ENCODE results near the gene CDCP2. TPM values are rescaled to one million over a fixed set of nuclear protein-coding genes. Genes with fewer than 3 reads are reported as not detected.
"Not testable (repeated sequence)": the region's sequence is repeated elsewhere in the genome, so short reads cannot be mapped to it uniquely, and the experiment has no call there.

Gene CDCP2
- total and polyA plus RNA-seq, 7 donors = not detected

DNA sequence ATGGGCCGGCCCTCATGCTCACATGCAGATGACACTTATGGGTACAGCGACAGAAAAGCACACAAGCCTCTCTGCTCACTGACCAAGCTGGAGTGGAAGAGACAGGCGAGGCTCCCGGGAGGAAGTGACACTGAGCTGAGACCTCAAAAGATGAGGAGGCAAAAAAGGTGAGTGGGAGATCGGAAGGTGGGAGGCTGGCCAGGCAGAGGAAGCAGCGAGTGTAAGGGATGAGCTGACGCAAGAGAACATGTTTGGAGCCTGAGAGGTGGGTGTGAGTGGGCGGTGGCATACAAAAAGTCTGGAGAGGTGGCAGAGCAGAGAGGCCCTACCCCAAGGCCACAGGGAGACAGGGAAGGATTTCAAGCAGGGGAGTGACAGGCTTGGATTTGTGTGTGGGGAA, 18.2 kb upstream of the CDCP2 start:
- TF ChIP-seq, protein P1, sequence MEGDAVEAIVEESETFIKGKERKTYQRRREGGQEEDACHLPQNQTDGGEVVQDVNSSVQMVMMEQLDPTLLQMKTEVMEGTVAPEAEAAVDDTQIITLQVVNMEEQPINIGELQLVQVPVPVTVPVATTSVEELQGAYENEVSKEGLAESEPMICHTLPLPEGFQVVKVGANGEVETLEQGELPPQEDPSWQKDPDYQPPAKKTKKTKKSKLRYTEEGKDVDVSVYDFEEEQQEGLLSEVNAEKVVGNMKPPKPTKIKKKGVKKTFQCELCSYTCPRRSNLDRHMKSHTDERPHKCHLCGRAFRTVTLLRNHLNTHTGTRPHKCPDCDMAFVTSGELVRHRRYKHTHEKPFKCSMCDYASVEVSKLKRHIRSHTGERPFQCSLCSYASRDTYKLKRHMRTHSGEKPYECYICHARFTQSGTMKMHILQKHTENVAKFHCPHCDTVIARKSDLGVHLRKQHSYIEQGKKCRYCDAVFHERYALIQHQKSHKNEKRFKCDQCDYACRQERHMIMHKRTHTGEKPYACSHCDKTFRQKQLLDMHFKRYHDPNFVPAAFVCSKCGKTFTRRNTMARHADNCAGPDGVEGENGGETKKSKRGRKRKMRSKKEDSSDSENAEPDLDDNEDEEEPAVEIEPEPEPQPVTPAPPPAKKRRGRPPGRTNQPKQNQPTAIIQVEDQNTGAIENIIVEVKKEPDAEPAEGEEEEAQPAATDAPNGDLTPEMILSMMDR (IDR thresholded peaks at IDR 0.05) = no peak
- no peaks in the 10 kb centered on the region for H3K27me3 ChIP-seq (ENCODE audit: insufficient read depth in 3 of 3, low read length in 2 of 3)
- no peak overlapping the region for H3K27ac ChIP-seq
- H3K36me3 ChIP-seq (ENCODE audit: insufficient read depth in 1 of 2, low read depth in 1 of 2) = no peaks in the 10 kb centered on the region
- 85 to 88% (median 88%) methylated on average over 8 of the region's 8 CpGs for WGBS, 3 donors
- no peak for DNase-seq
- no peak for ATAC-seq
- no peaks in the 10 kb centered on the region for H3K4me1 ChIP-seq
- intact Hi-C loops (cut with DNase I) = no loop called here
- no peaks in the 10 kb centered on the region for H3K9me3 ChIP-seq
- H3K4me3 ChIP-seq = no peak overlapping the region

DNA sequence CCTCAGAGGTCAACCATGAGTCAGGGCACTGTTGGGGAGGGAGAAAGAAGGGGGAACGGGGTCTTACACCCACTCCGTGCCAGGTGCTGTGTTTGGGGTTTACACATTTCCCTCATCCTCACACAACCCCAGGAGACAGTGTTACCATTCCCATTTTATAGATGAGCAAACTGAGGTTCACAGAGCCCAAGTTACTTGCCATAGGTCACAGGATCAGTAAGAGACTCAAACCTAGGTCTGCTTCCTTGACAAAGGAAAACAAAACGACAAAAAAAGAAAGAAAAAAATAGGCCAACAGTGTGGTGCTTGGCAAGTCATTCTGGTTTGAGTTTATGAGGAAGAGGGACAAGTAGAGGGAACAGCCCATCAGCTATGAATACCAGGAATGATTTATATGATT, 16.3 kb upstream of the CDCP2 start:
- 77 to 83% (median 78%) methylated on average over 3 of the region's 3 CpGs for WGBS, 3 donors
- TF ChIP-seq, protein P1 (IDR thresholded peaks at IDR 0.05) = no peak
- intact Hi-C loops (cut with DNase I) = no loop called here

DNA sequence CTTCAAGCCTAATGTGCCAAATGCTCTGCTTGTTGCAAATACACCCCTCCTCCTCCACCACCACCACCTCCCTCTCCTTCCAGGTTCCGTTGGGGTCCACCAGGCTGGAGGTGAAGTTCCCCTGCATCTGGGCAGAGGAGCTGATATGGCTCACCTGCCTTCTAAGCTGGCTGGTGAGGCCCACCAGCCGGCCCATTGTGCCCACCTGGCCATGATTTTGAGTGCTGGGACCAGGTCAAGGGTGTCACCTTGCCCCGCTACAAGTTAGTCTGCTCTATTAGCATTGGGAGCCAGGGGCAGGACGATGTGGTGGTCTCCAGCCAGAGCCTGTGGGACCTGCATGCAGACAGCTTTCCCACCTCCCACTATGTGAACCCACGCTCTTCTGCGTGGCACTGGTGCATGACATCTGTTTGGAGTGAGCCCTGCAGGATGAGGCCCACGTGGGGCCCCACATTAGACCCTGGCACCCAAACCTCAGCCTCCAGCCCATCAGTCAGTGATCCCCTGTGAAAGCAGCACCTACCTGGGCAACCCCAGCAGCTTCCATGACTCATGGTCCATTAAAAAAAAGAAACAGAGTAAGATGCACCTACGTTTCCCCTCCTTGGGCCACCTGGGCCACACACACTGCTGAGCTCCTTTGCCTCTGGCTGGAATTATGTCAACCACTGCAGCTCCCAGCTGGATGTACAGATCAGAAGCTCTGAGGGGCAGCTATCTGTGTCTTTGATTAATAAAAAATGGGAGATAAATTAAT, 15.6 kb upstream of the CDCP2 start:
- H3K27me3 ChIP-seq (ENCODE audit: insufficient read depth in 3 of 3, low read length in 2 of 3) = no peaks in the 10 kb centered on the region
- WGBS, 3 donors = 76 to 90% (median 77%) methylated on average over 8 of the region's 8 CpGs
- no peaks in the 10 kb centered on the region for H3K36me3 ChIP-seq (ENCODE audit: insufficient read depth in 1 of 2, low read depth in 1 of 2)
- TF ChIP-seq, protein P1 (IDR thresholded peaks at IDR 0.05) = no peak
- no peaks in the 10 kb centered on the region for H3K4me1 ChIP-seq
- intact Hi-C loops (cut with DNase I) = no loop called here
- DNase-seq (no peak), ATAC-seq (no peak)
- H3K27ac ChIP-seq = no peak overlapping the region
- no peaks in the 10 kb centered on the region for H3K9me3 ChIP-seq
- no peak overlapping the region for H3K4me3 ChIP-seq

More for the DNA sequence above, 16.3 kb upstream of the CDCP2 start:
- H3K27ac ChIP-seq = no peak overlapping the region
- H3K9me3 ChIP-seq = no peaks in the 10 kb centered on the region
- no peaks in the 10 kb centered on the region for H3K36me3 ChIP-seq (ENCODE audit: insufficient read depth in 1 of 2, low read depth in 1 of 2)
- ATAC-seq = no peak
- no peak for DNase-seq
- H3K4me3 ChIP-seq = no peak overlapping the region
- H3K4me1 ChIP-seq = no peaks in the 10 kb centered on the region
- no peaks in the 10 kb centered on the region for H3K27me3 ChIP-seq (ENCODE audit: insufficient read depth in 3 of 3, low read length in 2 of 3)

DNA sequence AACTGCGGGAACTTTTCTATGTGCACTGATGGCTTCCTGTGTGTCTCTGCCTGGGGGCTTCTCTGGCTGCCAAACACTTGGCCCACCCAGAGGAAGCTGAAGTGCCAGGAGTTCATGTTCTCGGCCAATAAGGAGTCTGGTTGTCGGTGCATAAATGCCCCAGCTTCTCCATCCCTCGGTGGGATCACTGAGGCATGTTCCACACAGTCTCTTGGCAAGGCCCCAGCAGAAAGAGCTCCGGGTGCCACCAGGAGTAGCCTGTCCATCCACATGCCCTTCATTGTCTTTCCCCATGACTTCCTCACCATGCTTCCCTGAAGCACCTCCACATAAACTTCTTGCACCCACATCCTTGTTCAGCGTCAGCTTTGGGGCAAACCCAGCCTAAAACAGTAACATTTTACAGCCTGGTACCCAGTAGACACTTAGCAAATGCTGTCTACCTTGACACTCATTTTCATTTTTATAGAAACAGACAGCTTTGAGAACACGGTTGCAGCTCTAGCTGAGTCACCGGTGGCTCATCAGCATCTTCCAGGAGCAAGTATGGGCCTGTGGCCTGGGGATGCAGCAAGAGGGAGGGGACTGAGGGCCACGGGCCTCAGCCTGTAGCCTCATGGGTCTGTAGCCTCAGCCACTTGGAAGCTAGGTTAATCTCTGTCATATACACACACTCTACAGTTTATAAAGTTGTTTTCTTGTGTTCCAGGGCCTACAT, 14.8 kb upstream of the CDCP2 start:
- WGBS, 3 donors = 79 to 83% (median 82%) methylated on average over 9 of the region's 9 CpGs
- no peak overlapping the region for H3K27ac ChIP-seq
- no peaks in the 10 kb centered on the region for H3K4me1 ChIP-seq
- TF ChIP-seq, protein P1 (IDR thresholded peaks at IDR 0.05) = no peak
- intact Hi-C loops (cut with DNase I) = no loop called here
- no peak overlapping the region for H3K4me3 ChIP-seq
- DNase-seq = no peak
- H3K36me3 ChIP-seq (ENCODE audit: insufficient read depth in 1 of 2, low read depth in 1 of 2) = no peaks in the 10 kb centered on the region
- ATAC-seq = no peak
- H3K27me3 ChIP-seq (ENCODE audit: insufficient read depth in 3 of 3, low read length in 2 of 3) = no peaks in the 10 kb centered on the region
- H3K9me3 ChIP-seq = no peaks in the 10 kb centered on the region

DNA sequence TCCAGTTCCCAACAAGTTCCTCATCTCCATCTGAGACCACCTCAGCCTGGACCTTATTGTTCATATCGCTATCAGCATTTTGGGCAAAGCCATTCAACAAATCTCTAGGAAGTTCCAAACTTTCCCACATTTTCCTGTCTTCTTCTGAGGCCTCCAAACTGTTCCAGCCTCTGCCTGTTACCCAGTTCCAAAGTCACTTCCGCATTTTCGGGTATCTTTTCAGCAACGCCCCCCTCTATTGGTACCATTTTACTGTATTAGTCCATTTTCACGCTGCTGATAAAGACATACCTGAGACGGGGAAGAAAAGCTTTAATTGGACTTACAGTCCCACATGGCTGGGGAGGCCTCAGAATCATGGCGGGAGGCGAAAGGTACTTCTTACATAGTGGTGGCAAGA, 13.6 kb upstream of the CDCP2 start:
- DNase-seq; H3K9me3 ChIP-seq; ATAC-seq; H3K27ac ChIP-seq; intact Hi-C loops (cut with DNase I); H3K27me3 ChIP-seq (ENCODE audit: insufficient read depth in 3 of 3, low read length in 2 of 3); H3K36me3 ChIP-seq (ENCODE audit: insufficient read depth in 1 of 2, low read depth in 1 of 2); H3K4me1 ChIP-seq; H3K4me3 ChIP-seq: not testable (repeated sequence)
- WGBS, 3 donors = 93 to 94% (median 93%) methylated on average over 8 of the region's 8 CpGs
